ENCODE measurements around the gene GPR156.

The GPR156 gene

GRCh38 chr3:120193554-120193953 is 91.5 kb downstream of the GPR156 start:
- Histone ChIP-seq H3K36me3 (ENCODE audit: low read length) (no peaks in the 10 kb centered on the region), H3F3A (ENCODE audit: insufficient read depth) (no peaks in the 10 kb centered on the region), H4K20me1 (ENCODE audit: low read depth, low read length) (no peaks in the 10 kb centered on the region), H3K27me3 (ENCODE audit: low read length) (no peaks in the 10 kb centered on the region), H3K9me3 (ENCODE audit: insufficient read depth, low read length) (no peaks in the 10 kb centered on the region), H3K9ac (ENCODE audit: low read length) (no peak overlapping the region), H3K79me2 (ENCODE audit: insufficient read depth, low read length) (no peaks in the 10 kb centered on the region), H3K4me2 (ENCODE audit: low read depth, low read length, poor library complexity, severe bottlenecking) (no peak overlapping the region), H3K9me2 (replicated peaks; ENCODE audit: insufficient read depth, low read length) (no peaks in the 10 kb centered on the region), H3K27ac (ENCODE audit: low read depth, low read length) (no peak overlapping the region), H2AFZ (ENCODE audit: low read depth, low read length, severe bottlenecking) (no peak overlapping the region), H3K4me3 (ENCODE audit: insufficient read depth, low read length, poor library complexity, severe bottlenecking) (no peak overlapping the region)
- TF ChIP-seq CTCF (IDR thresholded peaks at IDR 0.05; ENCODE audit: insufficient read depth, low read length, poor library complexity, severe bottlenecking) (no peak), EZH2phosphoT487 (conservative IDR thresholded peaks at IDR 0.05; ENCODE audit: low read length) (no peak)

- H3K79me2 ChIP-seq (ENCODE audit: insufficient read depth, low read length) = no peaks in the 10 kb centered on the region
- no peaks in the 10 kb centered on the region for H3F3A ChIP-seq (ENCODE audit: insufficient read depth)
- TF ChIP-seq CTCF (IDR thresholded peaks at IDR 0.05; ENCODE audit: insufficient read depth, low read length, poor library complexity, severe bottlenecking) (no peak), EZH2phosphoT487 (conservative IDR thresholded peaks at IDR 0.05; ENCODE audit: low read length) (no peak)
- H4K20me1 ChIP-seq (ENCODE audit: low read depth, low read length) = no peaks in the 10 kb centered on the region
- H3K4me2 ChIP-seq (ENCODE audit: low read depth, low read length, poor library complexity, severe bottlenecking) = no peak overlapping the region
- H2AFZ ChIP-seq (ENCODE audit: low read depth, low read length, severe bottlenecking) = no peak overlapping the region
- H3K9me3 ChIP-seq (ENCODE audit: insufficient read depth, low read length) = no peaks in the 10 kb centered on the region
- H3K27ac ChIP-seq (ENCODE audit: low read depth, low read length) = no peak overlapping the region
- no peaks in the 10 kb centered on the region for H3K9me2 ChIP-seq (replicated peaks; ENCODE audit: insufficient read depth, low read length)
- H3K9ac ChIP-seq (ENCODE audit: low read length) = no peak overlapping the region
- H3K27me3 ChIP-seq (ENCODE audit: low read length) = no peaks in the 10 kb centered on the region
- H3K36me3 ChIP-seq (ENCODE audit: low read length) = no peaks in the 10 kb centered on the region
- no peak overlapping the region for H3K4me3 ChIP-seq (ENCODE audit: insufficient read depth, low read length, poor library complexity, severe bottlenecking)
Observed at GRCh38 chr3:120192579-120192978, 92.4 kb downstream of the GPR156 start.

- TF ChIP-seq EZH2phosphoT487 (conservative IDR thresholded peaks at IDR 0.05; ENCODE audit: low read length) (no peak), CTCF (IDR thresholded peaks at IDR 0.05; ENCODE audit: insufficient read depth, low read length, poor library complexity, severe bottlenecking) (no peak)
- no peak overlapping the region for H2AFZ ChIP-seq (ENCODE audit: low read depth, low read length, severe bottlenecking)
- H3K27me3 ChIP-seq (ENCODE audit: low read length) = no peaks in the 10 kb centered on the region
- H3K27ac ChIP-seq (ENCODE audit: low read depth, low read length) = no peak overlapping the region
- no peaks in the 10 kb centered on the region for H3F3A ChIP-seq (ENCODE audit: insufficient read depth)
- no peaks in the 10 kb centered on the region for H3K79me2 ChIP-seq (ENCODE audit: insufficient read depth, low read length)
- no peaks in the 10 kb centered on the region for H3K9me3 ChIP-seq (ENCODE audit: insufficient read depth, low read length)
- H3K36me3 ChIP-seq (ENCODE audit: low read length) = no peaks in the 10 kb centered on the region
- no peaks in the 10 kb centered on the region for H4K20me1 ChIP-seq (ENCODE audit: low read depth, low read length)
- H3K9ac ChIP-seq (ENCODE audit: low read length) = no peak overlapping the region
- H3K9me2 ChIP-seq (replicated peaks; ENCODE audit: insufficient read depth, low read length) = no peaks in the 10 kb centered on the region
- no peak overlapping the region for H3K4me2 ChIP-seq (ENCODE audit: low read depth, low read length, poor library complexity, severe bottlenecking)
- H3K4me3 ChIP-seq (ENCODE audit: insufficient read depth, low read length, poor library complexity, severe bottlenecking) = no peak overlapping the region
Observed at GRCh38 chr3:120192159-120192558, 92.9 kb downstream of the GPR156 start.
